Measurements from ENCODE around the gene TFE3.

Gene TFE3

DNA sequence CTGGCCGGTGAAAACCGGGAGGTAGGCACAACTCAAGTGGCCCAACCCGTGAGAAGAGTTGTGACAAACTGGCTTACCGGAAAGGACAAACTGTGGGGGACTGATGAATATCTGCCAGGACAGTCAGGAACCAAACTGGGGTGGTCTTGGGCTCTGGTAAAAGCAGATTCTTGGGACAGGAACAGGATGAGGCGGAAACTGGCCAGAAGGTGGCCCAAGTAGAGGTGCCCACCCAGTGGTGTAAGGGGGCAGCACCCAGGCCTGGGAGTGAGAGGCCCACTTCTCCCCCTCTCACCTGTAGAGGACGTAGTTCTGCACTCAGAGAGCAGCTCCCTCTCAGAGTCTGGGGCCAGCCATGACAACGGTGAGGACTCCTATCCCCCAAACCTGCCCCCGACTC is 21.6 kb upstream of the TFE3 start:
- no peak for ATAC-seq
- no peak for TF ChIP-seq ZC3H10 (CRISPR knock-in tag; IDR thresholded peaks at IDR 0.05)
- TF ChIP-seq, protein P1, sequence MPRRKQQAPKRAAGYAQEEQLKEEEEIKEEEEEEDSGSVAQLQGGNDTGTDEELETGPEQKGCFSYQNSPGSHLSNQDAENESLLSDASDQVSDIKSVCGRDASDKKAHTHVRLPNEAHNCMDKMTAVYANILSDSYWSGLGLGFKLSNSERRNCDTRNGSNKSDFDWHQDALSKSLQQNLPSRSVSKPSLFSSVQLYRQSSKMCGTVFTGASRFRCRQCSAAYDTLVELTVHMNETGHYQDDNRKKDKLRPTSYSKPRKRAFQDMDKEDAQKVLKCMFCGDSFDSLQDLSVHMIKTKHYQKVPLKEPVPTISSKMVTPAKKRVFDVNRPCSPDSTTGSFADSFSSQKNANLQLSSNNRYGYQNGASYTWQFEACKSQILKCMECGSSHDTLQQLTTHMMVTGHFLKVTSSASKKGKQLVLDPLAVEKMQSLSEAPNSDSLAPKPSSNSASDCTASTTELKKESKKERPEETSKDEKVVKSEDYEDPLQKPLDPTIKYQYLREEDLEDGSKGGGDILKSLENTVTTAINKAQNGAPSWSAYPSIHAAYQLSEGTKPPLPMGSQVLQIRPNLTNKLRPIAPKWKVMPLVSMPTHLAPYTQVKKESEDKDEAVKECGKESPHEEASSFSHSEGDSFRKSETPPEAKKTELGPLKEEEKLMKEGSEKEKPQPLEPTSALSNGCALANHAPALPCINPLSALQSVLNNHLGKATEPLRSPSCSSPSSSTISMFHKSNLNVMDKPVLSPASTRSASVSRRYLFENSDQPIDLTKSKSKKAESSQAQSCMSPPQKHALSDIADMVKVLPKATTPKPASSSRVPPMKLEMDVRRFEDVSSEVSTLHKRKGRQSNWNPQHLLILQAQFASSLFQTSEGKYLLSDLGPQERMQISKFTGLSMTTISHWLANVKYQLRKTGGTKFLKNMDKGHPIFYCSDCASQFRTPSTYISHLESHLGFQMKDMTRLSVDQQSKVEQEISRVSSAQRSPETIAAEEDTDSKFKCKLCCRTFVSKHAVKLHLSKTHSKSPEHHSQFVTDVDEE (CRISPR knock-in tag; IDR thresholded peaks at IDR 0.05): no peak
- no peak for TF ChIP-seq ZNF8 (CRISPR knock-in tag; IDR thresholded peaks at IDR 0.05)
- TF ChIP-seq PPARA (CRISPR knock-in tag; IDR thresholded peaks at IDR 0.05; ENCODE audit: borderline replicate concordance): no peak
- TF ChIP-seq ARNTL (CRISPR knock-in tag; IDR thresholded peaks at IDR 0.05; ENCODE audit: borderline replicate concordance, low read depth): no peak
- no peak for TF ChIP-seq ESRRG (CRISPR knock-in tag; IDR thresholded peaks at IDR 0.05)
- TF ChIP-seq ZNF70 (CRISPR knock-in tag; IDR thresholded peaks at IDR 0.05): no peak
- no peak for TF ChIP-seq CSDC2 (CRISPR knock-in tag; IDR thresholded peaks at IDR 0.05)
- TF ChIP-seq, protein P2, sequence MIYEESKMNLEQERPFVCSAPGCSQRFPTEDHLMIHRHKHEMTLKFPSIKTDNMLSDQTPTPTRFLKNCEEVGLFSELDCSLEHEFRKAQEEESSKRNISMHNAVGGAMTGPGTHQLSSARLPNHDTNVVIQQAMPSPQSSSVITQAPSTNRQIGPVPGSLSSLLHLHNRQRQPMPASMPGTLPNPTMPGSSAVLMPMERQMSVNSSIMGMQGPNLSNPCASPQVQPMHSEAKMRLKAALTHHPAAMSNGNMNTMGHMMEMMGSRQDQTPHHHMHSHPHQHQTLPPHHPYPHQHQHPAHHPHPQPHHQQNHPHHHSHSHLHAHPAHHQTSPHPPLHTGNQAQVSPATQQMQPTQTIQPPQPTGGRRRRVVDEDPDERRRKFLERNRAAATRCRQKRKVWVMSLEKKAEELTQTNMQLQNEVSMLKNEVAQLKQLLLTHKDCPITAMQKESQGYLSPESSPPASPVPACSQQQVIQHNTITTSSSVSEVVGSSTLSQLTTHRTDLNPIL (CRISPR knock-in tag; IDR thresholded peaks at IDR 0.05; ENCODE audit: low read depth): no peak
- TF ChIP-seq OSR1 (CRISPR knock-in tag; IDR thresholded peaks at IDR 0.05): no peak
- TF ChIP-seq ISL1 (CRISPR knock-in tag; IDR thresholded peaks at IDR 0.05): no peak
- no peak for TF ChIP-seq ZFP3 (CRISPR knock-in tag; IDR thresholded peaks at IDR 0.05)
- TF ChIP-seq GLIS3 (CRISPR knock-in tag; IDR thresholded peaks at IDR 0.05): no peak
- TF ChIP-seq, protein P3, sequence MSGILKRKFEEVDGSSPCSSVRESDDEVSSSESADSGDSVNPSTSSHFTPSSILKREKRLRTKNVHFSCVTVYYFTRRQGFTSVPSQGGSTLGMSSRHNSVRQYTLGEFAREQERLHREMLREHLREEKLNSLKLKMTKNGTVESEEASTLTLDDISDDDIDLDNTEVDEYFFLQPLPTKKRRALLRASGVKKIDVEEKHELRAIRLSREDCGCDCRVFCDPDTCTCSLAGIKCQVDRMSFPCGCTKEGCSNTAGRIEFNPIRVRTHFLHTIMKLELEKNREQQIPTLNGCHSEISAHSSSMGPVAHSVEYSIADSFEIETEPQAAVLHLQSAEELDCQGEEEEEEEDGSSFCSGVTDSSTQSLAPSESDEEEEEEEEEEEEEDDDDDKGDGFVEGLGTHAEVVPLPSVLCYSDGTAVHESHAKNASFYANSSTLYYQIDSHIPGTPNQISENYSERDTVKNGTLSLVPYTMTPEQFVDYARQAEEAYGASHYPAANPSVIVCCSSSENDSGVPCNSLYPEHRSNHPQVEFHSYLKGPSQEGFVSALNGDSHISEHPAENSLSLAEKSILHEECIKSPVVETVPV (CRISPR knock-in tag; IDR thresholded peaks at IDR 0.05): no peak
- TF ChIP-seq, protein P4, sequence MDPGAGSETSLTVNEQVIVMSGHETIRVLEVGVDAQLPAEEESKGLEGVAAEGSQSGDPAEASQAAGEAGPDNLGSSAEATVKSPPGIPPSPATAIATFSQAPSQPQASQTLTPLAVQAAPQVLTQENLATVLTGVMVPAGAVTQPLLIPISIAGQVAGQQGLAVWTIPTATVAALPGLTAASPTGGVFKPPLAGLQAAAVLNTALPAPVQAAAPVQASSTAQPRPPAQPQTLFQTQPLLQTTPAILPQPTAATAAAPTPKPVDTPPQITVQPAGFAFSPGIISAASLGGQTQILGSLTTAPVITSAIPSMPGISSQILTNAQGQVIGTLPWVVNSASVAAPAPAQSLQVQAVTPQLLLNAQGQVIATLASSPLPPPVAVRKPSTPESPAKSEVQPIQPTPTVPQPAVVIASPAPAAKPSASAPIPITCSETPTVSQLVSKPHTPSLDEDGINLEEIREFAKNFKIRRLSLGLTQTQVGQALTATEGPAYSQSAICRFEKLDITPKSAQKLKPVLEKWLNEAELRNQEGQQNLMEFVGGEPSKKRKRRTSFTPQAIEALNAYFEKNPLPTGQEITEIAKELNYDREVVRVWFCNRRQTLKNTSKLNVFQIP (CRISPR knock-in tag; IDR thresholded peaks at IDR 0.05; ENCODE audit: borderline replicate concordance, low read depth): no peak
- TF ChIP-seq TOX (CRISPR knock-in tag; IDR thresholded peaks at IDR 0.05; ENCODE audit: borderline replicate concordance): no peak
- no peak for TF ChIP-seq TCF4 (CRISPR knock-in tag; IDR thresholded peaks at IDR 0.05; ENCODE audit: borderline replicate concordance)
- TF ChIP-seq ZNF565 (CRISPR knock-in tag; conservative IDR thresholded peaks at IDR 0.05; ENCODE audit: low read depth): no peak
- no peak for TF ChIP-seq BACH2 (CRISPR knock-in tag; IDR thresholded peaks at IDR 0.05; ENCODE audit: borderline replicate concordance)
- no peak for TF ChIP-seq ZFP30 (CRISPR knock-in tag; IDR thresholded peaks at IDR 0.05)

DNA sequence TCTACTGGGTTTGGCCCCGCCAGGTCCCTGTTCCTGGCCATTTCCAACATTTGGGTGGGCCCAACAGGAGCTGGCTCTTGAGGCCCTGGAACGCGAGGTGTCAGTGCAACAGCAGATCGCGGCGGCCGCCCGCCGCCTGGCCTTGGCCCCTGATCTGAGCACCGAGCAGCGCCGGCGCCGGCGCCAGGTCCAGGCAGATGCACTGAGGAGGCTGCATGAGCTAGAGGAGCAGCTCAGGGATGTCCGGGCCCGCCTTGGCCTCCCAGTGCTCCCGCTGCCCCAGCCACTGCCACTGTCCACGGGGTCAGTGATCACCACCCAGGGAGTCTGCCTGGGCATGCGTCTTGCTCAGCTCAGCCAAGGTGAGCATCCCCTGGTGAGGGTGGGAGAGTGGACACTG is 21.1 kb upstream of the TFE3 start:
- no peak for ATAC-seq
- TF ChIP-seq ZFP30 (CRISPR knock-in tag; IDR thresholded peaks at IDR 0.05) (no peak), ZNF70 (CRISPR knock-in tag; IDR thresholded peaks at IDR 0.05) (no peak), PPARA (CRISPR knock-in tag; IDR thresholded peaks at IDR 0.05; ENCODE audit: borderline replicate concordance) (no peak), TOX (CRISPR knock-in tag; IDR thresholded peaks at IDR 0.05; ENCODE audit: borderline replicate concordance) (no peak), RARB (CRISPR knock-in tag; IDR thresholded peaks at IDR 0.05) (no peak), GLIS3 (CRISPR knock-in tag; IDR thresholded peaks at IDR 0.05) (no peak), CSDC2 (CRISPR knock-in tag; IDR thresholded peaks at IDR 0.05) (no peak), OSR1 (CRISPR knock-in tag; IDR thresholded peaks at IDR 0.05) (no peak), ZFP3 (CRISPR knock-in tag; IDR thresholded peaks at IDR 0.05) (no peak)
- TF ChIP-seq, protein P3 (CRISPR knock-in tag; IDR thresholded peaks at IDR 0.05): no peak
- TF ChIP-seq, protein P4 (CRISPR knock-in tag; IDR thresholded peaks at IDR 0.05; ENCODE audit: borderline replicate concordance, low read depth): no peak
- TF ChIP-seq, protein P5, sequence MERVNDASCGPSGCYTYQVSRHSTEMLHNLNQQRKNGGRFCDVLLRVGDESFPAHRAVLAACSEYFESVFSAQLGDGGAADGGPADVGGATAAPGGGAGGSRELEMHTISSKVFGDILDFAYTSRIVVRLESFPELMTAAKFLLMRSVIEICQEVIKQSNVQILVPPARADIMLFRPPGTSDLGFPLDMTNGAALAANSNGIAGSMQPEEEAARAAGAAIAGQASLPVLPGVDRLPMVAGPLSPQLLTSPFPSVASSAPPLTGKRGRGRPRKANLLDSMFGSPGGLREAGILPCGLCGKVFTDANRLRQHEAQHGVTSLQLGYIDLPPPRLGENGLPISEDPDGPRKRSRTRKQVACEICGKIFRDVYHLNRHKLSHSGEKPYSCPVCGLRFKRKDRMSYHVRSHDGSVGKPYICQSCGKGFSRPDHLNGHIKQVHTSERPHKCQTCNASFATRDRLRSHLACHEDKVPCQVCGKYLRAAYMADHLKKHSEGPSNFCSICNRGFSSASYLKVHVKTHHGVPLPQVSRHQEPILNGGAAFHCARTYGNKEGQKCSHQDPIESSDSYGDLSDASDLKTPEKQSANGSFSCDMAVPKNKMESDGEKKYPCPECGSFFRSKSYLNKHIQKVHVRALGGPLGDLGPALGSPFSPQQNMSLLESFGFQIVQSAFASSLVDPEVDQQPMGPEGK (CRISPR knock-in tag; IDR thresholded peaks at IDR 0.05; ENCODE audit: borderline replicate concordance): no peak

Data from SK-N-SH treated with all-trans-retinoic acid at 6 μM for 48 hours (cell line).